Measurements from ENCODE around the gene CNTN5.

The CNTN5 gene

GRCh38 chr11:100356035-100356434 lies 1335.3 kb downstream of the CNTN5 start:
- no peak for FAIRE-seq

GRCh38 chr11:100359281-100359680 lies 1338.5 kb downstream of the CNTN5 start:
- no peak for FAIRE-seq

- no peak for FAIRE-seq
Observed at GRCh38 chr11:100367892-100368291, 1347.1 kb downstream of the CNTN5 start.

GRCh38 chr11:100383357-100383865 lies 1362.7 kb downstream of the CNTN5 start:
- no peak for FAIRE-seq

- no peak for FAIRE-seq
Observed at GRCh38 chr11:100396266-100396665, 1375.5 kb downstream of the CNTN5 start.

GRCh38 chr11:100397401-100397800 lies 1376.7 kb downstream of the CNTN5 start:
- FAIRE-seq, result no peak

- FAIRE-seq, result peak; percentile 91
Observed at GRCh38 chr11:100403816-100404215, 1383.1 kb downstream of the CNTN5 start.

GRCh38 chr11:100404907-100405306 lies 1384.2 kb downstream of the CNTN5 start:
- no peak for FAIRE-seq

Data from TTC549 (cell line).